ENCODE results near the gene IQGAP2. TPM values are rescaled to one million over a fixed set of nuclear protein-coding genes. Genes with fewer than 3 reads are reported as not detected.

IQGAP2 gene
- total RNA-seq, 1 donor from 2014 or later = 0.16 TPM

GRCh38 chr5:76704131-76704663 lies 301.1 kb downstream of the IQGAP2 start:
- no peak for DNase-seq (ENCODE audit: low read depth)

GRCh38 chr5:76705574-76705973 lies 302.5 kb downstream of the IQGAP2 start:
- DNase-seq (ENCODE audit: low read depth) = no peak

- DNase-seq (ENCODE audit: low read depth) = peak; percentile 38
Observed at GRCh38 chr5:76709762-76710161, 306.7 kb downstream of the IQGAP2 start.

- no peak for DNase-seq (ENCODE audit: low read depth)
Observed at GRCh38 chr5:76710991-76711390, 307.9 kb downstream of the IQGAP2 start.

- DNase-seq (ENCODE audit: low read depth) = no peak
Observed at GRCh38 chr5:76714751-76715485, 311.8 kb downstream of the IQGAP2 start.

- DNase-seq (ENCODE audit: low read depth) = no peak
Observed at GRCh38 chr5:76715486-76715735, 312.3 kb downstream of the IQGAP2 start.

GRCh38 chr5:76715736-76716455 lies 312.8 kb downstream of the IQGAP2 start, which contains the start of gene F2R:
Gene F2R, plus strand, starts transcription at chr5:76716126. Its CDS starts 182 bp downstream, at chr5:76716308.
- DNase-seq (ENCODE audit: low read depth) = peak; percentile 64

- no peak for DNase-seq (ENCODE audit: low read depth)
Observed at GRCh38 chr5:76716456-76717157, 313.5 kb downstream of the IQGAP2 start.

- DNase-seq (ENCODE audit: low read depth) = no peak
Observed at GRCh38 chr5:76717222-76718083, 314.4 kb downstream of the IQGAP2 start.

GRCh38 chr5:76718381-76718832 lies 315.3 kb downstream of the IQGAP2 start:
- no peak for DNase-seq (ENCODE audit: low read depth)

- no peak for DNase-seq (ENCODE audit: low read depth)
Observed at GRCh38 chr5:76718880-76719279, 315.8 kb downstream of the IQGAP2 start.

- DNase-seq (ENCODE audit: low read depth) = no peak
Observed at GRCh38 chr5:76720988-76721569, 318.0 kb downstream of the IQGAP2 start.

- no peak for DNase-seq (ENCODE audit: low read depth)
Observed at GRCh38 chr5:76723266-76723665, 320.2 kb downstream of the IQGAP2 start.

- no peak for DNase-seq (ENCODE audit: low read depth)
Observed at GRCh38 chr5:76723906-76724305, 320.8 kb downstream of the IQGAP2 start.

- peak; percentile 46 for DNase-seq (ENCODE audit: low read depth)
Observed at GRCh38 chr5:76724871-76725270, 321.8 kb downstream of the IQGAP2 start.

- DNase-seq (ENCODE audit: low read depth) = no peak
Observed at GRCh38 chr5:76728965-76729364, 325.9 kb downstream of the IQGAP2 start.

GRCh38 chr5:76729373-76730290 lies 326.5 kb downstream of the IQGAP2 start:
- DNase-seq (ENCODE audit: low read depth) = no peak

GRCh38 chr5:76732405-76733048 lies 329.4 kb downstream of the IQGAP2 start:
- DNase-seq (ENCODE audit: low read depth) = no peak

GRCh38 chr5:76733049-76733417 lies 329.9 kb downstream of the IQGAP2 start:
- DNase-seq (ENCODE audit: low read depth) = no peak
